Activated T-helper 1 cell treated with anti-CD3 and anti-CD28 coated beads, Interleukin-12 subunit alpha, Interleukin-12 subunit beta, Interleukin-2, Interleukin-4 antibody, amounts not matched to agents 30 ng/mL and 10 ng/mL and 1 ng/mL, durations not matched to agents 14 hours and 24 hours and 36 hours (primary cell): ENCODE measurements around the gene CD151. TPM values are rescaled to one million over a fixed set of nuclear protein-coding genes. Genes with fewer than 3 reads are reported as not detected.

ENCODE experiments used
- DNase-seq: peaks from one replicate; pipeline ENCODE4 v3.0.0; 2021; ENCODE audit warnings: low spot score
- H3K27ac Mint-ChIP-seq: one replicate; pipeline ENCODE4 v1.8.0; 2021; ENCODE audit warnings: mild to moderate bottlenecking, mixed read lengths
- H3K27me3 Mint-ChIP-seq: one replicate; pipeline ENCODE4 v1.8.0; 2022; ENCODE audit warnings: mild to moderate bottlenecking, moderate library complexity, mixed read lengths; ENCODE audit not compliant: insufficient read depth
- H3K36me3 Mint-ChIP-seq: one replicate; pipeline ENCODE4 v1.8.0; 2021; ENCODE audit warnings: low read depth, mixed read lengths
- H3K4me1 Mint-ChIP-seq: one replicate; pipeline ENCODE4 v1.8.0; 2021; ENCODE audit warnings: low read depth, mixed read lengths
- H3K4me3 Mint-ChIP-seq: one replicate; pipeline ENCODE4 v1.8.0; 2021; ENCODE audit warnings: mild to moderate bottlenecking, moderate library complexity, mixed read lengths
- H3K9me3 Mint-ChIP-seq: one replicate; pipeline ENCODE4 v1.8.0; 2021; ENCODE audit warnings: mixed read lengths
- intact Hi-C: fragments of 100-400 bp; cut with micrococcal nuclease; formaldehyde crosslinking; loops from one replicate; pipeline ENCODE4 v1.15.1; 2024
- total RNA-seq: library from RNA; stranded (reverse); gene quantifications from 2 replicates; pipeline ENCODE4 v1.2.3, GENCODE V29; 2022

Gene CD151
- total RNA-seq, 1 donor from 2014 or later = 80.6 TPM

GRCh38 chr11:884578-885070 is 51.9 kb downstream of the CD151 start:
- H3K4me1 Mint-ChIP-seq = no peaks in the 10 kb centered on the region
- no peaks in the 10 kb centered on the region for H3K27me3 Mint-ChIP-seq
- no peaks in the 10 kb centered on the region for H3K9me3 Mint-ChIP-seq

GRCh38 chr11:886568-886967 is 53.8 kb downstream of the CD151 start:
- H3K36me3 Mint-ChIP-seq = peaks cover 12% of the 10 kb centered on the region
- intact Hi-C loops = no loop called here
- no peaks in the 10 kb centered on the region for H3K9me3 Mint-ChIP-seq
- no peak overlapping the region for H3K4me3 Mint-ChIP-seq
- no peaks in the 10 kb centered on the region for H3K4me1 Mint-ChIP-seq
- no peak for DNase-seq
- no peaks in the 10 kb centered on the region for H3K27me3 Mint-ChIP-seq
- no peak overlapping the region for H3K27ac Mint-ChIP-seq

More at GRCh38 chr11:884578-885070, 51.9 kb downstream of the CD151 start:
- DNase-seq = no peak
- intact Hi-C loops = no loop called here
- Mint-ChIP-seq H3K4me3 (no peak overlapping the region), H3K27ac (no peak overlapping the region), H3K36me3 (peaks cover 16% of the 10 kb centered on the region)

- intact Hi-C loops = no loop called here
- Mint-ChIP-seq H3K4me1 (no peaks in the 10 kb centered on the region), H3K4me3 (no peak overlapping the region)
Observed at GRCh38 chr11:887589-887988, 54.8 kb downstream of the CD151 start.

More at GRCh38 chr11:887589-887988, 54.8 kb downstream of the CD151 start:
- peaks cover 6% of the 10 kb centered on the region for H3K36me3 Mint-ChIP-seq
- H3K9me3 Mint-ChIP-seq = no peaks in the 10 kb centered on the region
- no peaks in the 10 kb centered on the region for H3K27me3 Mint-ChIP-seq
- DNase-seq = no peak
- H3K27ac Mint-ChIP-seq = no peak overlapping the region

Other genes with a start within 250 kb of the CD151 start
- 56.6 and 63.1 TPM in 2 replicates for gene IRF7, start 217.0 kb upstream of the CD151 start, total RNA-seq
- not detected in 2 replicates for gene CDHR5, start 208.0 kb upstream of the CD151 start, total RNA-seq
- gene SCT, start 205.8 kb upstream of the CD151 start, total RNA-seq = not detected in 2 replicates
- 0.34 and 0.47 TPM in 2 replicates for gene DRD4, start 195.7 kb upstream of the CD151 start, total RNA-seq
- gene DEAF1, start 137.7 kb upstream of the CD151 start, total RNA-seq = 72.2 and 72.7 TPM in 2 replicates
- 14.2 and 14.7 TPM in 2 replicates for gene TMEM80, start 137.1 kb upstream of the CD151 start, total RNA-seq
- 16.8 and 20.2 TPM in 2 replicates for gene EPS8L2, start 126.7 kb upstream of the CD151 start, total RNA-seq
- gene TALDO1, start 85.5 kb upstream of the CD151 start, total RNA-seq = 269 and 283 TPM in 2 replicates
- 70.4 and 81.7 TPM in 2 replicates for gene GATD1, start 55.5 kb upstream of the CD151 start, total RNA-seq
- 7.1 and 7.2 TPM in 2 replicates for gene CEND1, start 42.9 kb upstream of the CD151 start, total RNA-seq
- 87.6 and 92.0 TPM in 2 replicates for gene SLC25A22, start 34.7 kb upstream of the CD151 start, total RNA-seq
- gene PIDD1, start 27.7 kb upstream of the CD151 start, total RNA-seq = 25.2 and 27.9 TPM in 2 replicates
- 2,072 and 2,148 TPM in 2 replicates for gene RPLP2, start 23.0 kb upstream of the CD151 start, total RNA-seq
- gene PNPLA2, start 14.0 kb upstream of the CD151 start, total RNA-seq = 63.3 and 64.0 TPM in 2 replicates
- gene CRACR2B, start 5.0 kb upstream of the CD151 start, total RNA-seq = 1.1 and 1.3 TPM in 2 replicates
- gene POLR2L, start 9.6 kb downstream of the CD151 start, total RNA-seq = 114 and 126 TPM in 2 replicates
- gene TSPAN4, start 9.9 kb downstream of the CD151 start, total RNA-seq = 12.8 and 13.9 TPM in 2 replicates
- 108 and 110 TPM in 2 replicates for gene CHID1, start 77.9 kb downstream of the CD151 start, total RNA-seq
- 49.7 and 60.4 TPM in 2 replicates for gene AP2A2, start 92.9 kb downstream of the CD151 start, total RNA-seq
- not detected in 2 replicates for gene MUC6, start 203.8 kb downstream of the CD151 start, total RNA-seq
- gene MUC2, start 241.9 kb downstream of the CD151 start, total RNA-seq = not detected in 2 replicates